ENCODE results near the gene TMPRSS11E.

DNA sequence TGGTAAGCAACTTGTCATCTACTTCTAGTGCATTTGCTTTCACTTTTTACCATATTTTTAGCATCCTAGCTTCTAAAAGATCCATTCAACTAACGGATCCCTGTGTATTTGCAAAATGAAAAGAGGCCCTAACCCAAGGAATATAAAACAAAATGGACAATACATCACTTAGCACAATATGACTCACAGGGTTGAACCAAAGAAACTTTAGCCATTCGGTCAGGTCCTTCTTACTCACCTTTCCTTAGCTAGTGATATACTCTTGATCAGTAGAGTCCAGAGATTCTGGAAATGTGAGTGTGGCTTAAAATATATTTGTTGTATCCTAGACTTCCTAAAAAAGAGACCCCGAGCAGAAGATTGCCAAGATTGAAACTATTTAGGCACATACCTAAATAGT lies 19.5 kb downstream of the TMPRSS11E start:
- TF ChIP-seq CTCF (IDR thresholded peaks at IDR 0.05) (no peak), POLR2AphosphoS5 (IDR thresholded peaks at IDR 0.05; ENCODE audit: low read depth, low read length) (no peak), REST (IDR thresholded peaks at IDR 0.05; ENCODE audit: insufficient read depth in 1 of 2, low read depth in 2 of 2, low read length in 1 of 2) (no peak), TCF7L2 (IDR thresholded peaks at IDR 0.05; ENCODE audit: low read depth, low read length) (no peak), SIN3A (IDR thresholded peaks at IDR 0.05; ENCODE audit: borderline replicate concordance, insufficient read depth, low read depth, low read length) (no peak)
